ENCODE data around the gene CREB3L2.

DNA sequence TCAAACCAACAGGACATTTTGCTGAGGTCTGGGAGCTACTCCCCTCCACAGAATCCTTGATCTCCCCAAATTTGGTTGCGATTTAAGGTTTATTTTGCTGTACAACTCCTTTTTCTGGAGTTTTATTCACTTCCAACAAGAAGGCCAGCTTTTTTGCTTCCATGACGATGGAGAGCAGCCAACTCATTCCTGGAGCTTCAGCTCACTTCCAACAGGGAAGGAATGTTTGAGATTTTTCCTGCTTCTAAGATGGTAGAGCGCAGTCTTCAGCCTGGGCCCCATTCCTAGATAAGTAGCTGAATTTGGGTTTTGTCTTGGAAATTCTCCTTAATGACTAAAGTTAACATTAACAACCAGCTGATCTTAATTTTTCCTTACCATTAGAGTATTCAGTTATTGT, 30.9 kb upstream of the CREB3L2 start:
- TF ChIP-seq POLR2AphosphoS5 (IDR thresholded peaks at IDR 0.05; ENCODE audit: low read depth, low read length) (no peak), POLR2A (IDR thresholded peaks at IDR 0.05; ENCODE audit: low read depth, low read length) (no peak), TAF1 (IDR thresholded peaks at IDR 0.05; ENCODE audit: borderline replicate concordance, low read depth, low read length) (no peak)

Measured in GM12892 (cell line).